GM13977 (cell line): Measurements from ENCODE around the gene PEX5L.

Source experiments
- DNase-seq: peaks from one replicate; pipeline ENCODE4 v3.0.0; 2012; ENCODE audit warnings: low spot score
- in situ Hi-C: fragments of 300-500 bp; cut with MboI; formaldehyde crosslinking; loops from one replicate; pipeline ENCODE4 v1.12.0; 2022; ENCODE audit warnings: low sequenced_read_pairs, low pct_unique_long_range_greater_than_20kb, mixed read lengths, inconsistent platforms; ENCODE audit not compliant: unreplicated experiment
- TF ChIP-seq, protein P1 (sequence below): IDR thresholded peaks from 2 replicates; pipeline ENCODE4 v1.5.1; 2012; ENCODE audit warnings: mild to moderate bottlenecking, control low read depth; ENCODE audit not compliant: insufficient read depth; ENCODE audit errors: extremely low read depth, missing control alignments

The PEX5L gene

DNA sequence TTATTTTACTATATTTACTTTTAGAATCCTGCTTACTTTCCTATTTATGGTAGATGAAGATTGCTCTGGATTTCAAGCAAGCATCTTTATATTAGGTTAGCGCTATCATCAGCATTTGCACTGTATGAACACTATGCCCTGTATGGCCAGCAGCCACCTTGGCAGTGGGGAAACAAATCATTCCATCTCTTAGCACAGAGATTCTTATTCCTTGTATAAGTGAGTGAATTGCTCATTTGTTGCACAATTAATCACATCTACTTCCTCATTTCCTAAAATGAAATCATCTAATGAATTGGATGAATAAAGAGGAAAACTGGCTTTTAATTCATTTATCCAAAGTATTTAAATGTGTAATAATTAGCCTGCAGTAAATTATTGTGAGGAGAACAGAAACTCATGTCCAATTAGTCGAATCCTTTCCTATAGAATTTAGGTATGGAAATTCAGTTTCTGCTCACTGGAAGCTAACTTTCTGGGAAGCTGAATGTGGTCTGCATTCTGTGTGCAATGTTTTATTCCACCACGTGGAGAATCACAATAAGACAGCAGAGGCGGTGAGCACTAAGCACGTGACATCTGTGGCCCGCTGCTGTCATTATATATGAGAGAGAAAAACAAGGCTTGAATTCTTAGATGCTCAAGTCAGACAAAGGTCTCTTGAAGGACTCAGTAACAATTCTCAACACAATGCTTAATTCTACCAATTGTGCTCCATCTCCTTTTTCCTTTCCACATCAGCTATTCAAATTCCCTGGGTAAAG, 93.4 kb downstream of the PEX5L start:
- in situ Hi-C loops = loop anchor here (25.0 kb wide), 1 partner anchor 669 kb away; the partner anchor contains the start of gene TTC14
- TF ChIP-seq, protein P1, sequence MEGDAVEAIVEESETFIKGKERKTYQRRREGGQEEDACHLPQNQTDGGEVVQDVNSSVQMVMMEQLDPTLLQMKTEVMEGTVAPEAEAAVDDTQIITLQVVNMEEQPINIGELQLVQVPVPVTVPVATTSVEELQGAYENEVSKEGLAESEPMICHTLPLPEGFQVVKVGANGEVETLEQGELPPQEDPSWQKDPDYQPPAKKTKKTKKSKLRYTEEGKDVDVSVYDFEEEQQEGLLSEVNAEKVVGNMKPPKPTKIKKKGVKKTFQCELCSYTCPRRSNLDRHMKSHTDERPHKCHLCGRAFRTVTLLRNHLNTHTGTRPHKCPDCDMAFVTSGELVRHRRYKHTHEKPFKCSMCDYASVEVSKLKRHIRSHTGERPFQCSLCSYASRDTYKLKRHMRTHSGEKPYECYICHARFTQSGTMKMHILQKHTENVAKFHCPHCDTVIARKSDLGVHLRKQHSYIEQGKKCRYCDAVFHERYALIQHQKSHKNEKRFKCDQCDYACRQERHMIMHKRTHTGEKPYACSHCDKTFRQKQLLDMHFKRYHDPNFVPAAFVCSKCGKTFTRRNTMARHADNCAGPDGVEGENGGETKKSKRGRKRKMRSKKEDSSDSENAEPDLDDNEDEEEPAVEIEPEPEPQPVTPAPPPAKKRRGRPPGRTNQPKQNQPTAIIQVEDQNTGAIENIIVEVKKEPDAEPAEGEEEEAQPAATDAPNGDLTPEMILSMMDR = no peak
- no peak for DNase-seq

DNA sequence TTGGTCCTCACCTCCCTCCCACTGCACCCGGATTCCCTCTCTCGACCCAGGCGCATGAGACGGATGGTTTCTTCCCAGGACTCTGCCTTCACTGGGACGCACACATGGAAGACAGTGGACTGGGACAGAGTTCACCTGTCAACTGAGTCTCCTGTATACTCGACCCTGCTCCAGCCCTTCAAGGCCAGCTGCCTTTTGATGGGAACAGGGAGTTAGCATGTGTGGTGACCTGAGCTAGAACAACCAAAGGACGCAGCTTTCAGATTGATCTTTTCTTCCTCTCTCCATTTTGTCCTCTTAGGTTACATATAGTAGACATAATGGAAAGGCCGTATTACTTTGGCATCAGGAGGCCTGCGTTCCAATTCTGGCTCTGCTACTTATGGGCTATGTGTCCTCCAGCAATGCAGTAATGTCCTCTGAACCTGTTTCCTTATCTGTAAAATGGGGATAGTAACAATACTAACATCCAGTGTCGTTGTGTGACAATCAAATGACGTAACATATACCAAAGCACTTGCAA, 94.1 kb downstream of the PEX5L start:
- in situ Hi-C loops = loop anchor here (25.0 kb wide), 1 partner anchor 670 kb away; the partner anchor contains the start of gene TTC14
- TF ChIP-seq, protein P1 = no peak
- no peak for DNase-seq

DNA sequence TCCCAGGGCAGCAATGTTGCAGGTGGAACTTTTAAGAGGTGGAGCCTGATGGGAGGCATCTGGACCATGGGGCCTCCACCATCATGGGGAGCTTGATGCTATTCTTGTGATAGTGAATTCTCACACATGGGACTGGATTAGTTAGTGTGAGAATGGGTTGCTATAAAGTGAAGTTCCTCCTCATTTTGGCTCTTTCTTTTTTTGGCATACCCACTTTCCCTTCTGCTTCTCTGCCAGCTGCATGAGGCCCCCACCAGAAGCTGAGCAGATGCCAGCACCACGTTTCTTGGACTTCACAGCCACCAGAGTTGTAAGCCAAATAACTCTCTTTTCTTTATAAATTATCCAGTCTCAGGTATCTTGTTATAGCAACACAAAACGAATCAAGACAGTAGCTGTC, 101.0 kb downstream of the PEX5L start:
- no peak for DNase-seq
- TF ChIP-seq, protein P1 = no peak
- in situ Hi-C loops = loop anchor here (25.0 kb wide), 1 partner anchor 677 kb away; the partner anchor contains the start of gene TTC14

DNA sequence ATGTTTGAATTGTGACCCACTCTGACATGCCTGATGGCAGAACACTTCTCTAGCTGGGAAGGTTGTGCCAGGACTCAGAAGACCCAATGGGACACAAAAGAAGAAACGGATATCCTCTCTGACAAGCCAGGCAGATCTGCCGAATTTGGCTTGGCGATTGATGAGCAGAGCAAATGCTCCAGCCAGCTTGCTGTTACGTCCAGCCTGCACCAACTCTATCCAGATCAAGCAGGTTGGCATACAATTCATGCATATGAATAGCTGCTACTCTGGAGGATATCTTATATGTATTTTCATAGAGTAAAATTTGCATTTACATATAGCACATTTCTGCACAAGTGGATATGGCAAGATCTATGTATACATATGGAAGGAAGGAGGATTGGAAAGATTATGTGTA, 102.8 kb downstream of the PEX5L start:
- in situ Hi-C loops = loop anchor here (25.0 kb wide), 1 partner anchor 678 kb away; the partner anchor contains the start of gene TTC14
- no peak for DNase-seq

DNA sequence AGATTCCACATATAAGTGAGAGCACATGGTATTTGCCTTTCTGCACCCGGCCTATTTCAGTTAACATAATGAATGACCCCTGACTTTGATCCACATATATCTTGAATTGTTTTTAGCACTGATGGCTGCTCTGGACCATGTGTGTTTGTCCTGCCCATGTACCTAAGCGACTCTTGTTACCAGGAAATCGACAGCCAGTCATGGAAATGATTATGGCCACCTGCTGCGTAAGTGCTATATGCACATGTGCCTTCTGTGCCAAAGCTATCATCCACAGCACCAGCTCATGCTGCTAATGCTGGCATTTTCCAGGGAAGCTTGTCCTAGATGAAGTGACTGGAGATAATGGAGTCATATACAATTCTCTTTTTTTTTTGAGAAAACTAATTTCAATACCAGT, 103.7 kb downstream of the PEX5L start:
- in situ Hi-C loops = loop anchor here (25.0 kb wide), 1 partner anchor 679 kb away; the partner anchor contains the start of gene TTC14
- no peak for DNase-seq
- TF ChIP-seq, protein P1 = no peak

More for the DNA sequence above, 102.8 kb downstream of the PEX5L start:
- TF ChIP-seq, protein P1 = no peak

DNA sequence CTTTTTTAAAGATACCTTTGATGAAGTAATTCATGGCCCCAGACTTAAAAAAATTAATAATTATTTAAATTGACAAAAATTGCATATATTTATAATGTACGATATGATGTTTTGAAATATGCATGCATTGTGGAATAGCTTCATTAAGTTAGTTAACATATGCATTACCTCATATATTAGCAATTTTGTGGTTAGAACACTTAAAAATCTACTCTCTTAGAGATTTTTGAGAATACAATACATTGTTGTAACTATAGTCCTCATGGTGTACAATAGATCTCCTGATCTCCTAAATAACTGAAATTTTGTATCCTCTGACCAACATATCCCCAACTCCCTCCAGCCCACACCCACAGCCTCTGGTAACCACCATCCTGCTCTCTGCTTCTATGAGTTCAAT, 104.1 kb downstream of the PEX5L start:
- DNase-seq = no peak
- TF ChIP-seq, protein P1 = no peak
- in situ Hi-C loops = loop anchor here (25.0 kb wide), 1 partner anchor 680 kb away; the partner anchor contains the start of gene TTC14
